Muscle layer of duodenum (tissue), 2 donors: ENCODE results near the gene CCDC93.

Experiments used
- H3K27ac ChIP-seq: one replicate; pipeline ENCODE4 v1.7.0; 2013; ENCODE audit warnings: mild to moderate bottlenecking, low read length
- H3K27me3 ChIP-seq: one replicate; pipeline ENCODE4 v1.7.0; 2013; ENCODE audit warnings: low read depth, mild to moderate bottlenecking, control low read depth, low read length
- H3K36me3 ChIP-seq, 2 donors: one replicate each; pipeline ENCODE4 v1.7.0; 2013; ENCODE audit warnings: low read length in 2 of 2, control low read depth in 1 of 2, mild to moderate bottlenecking in 1 of 2; ENCODE audit not compliant: insufficient read depth in 2 of 2, control insufficient read depth in 1 of 2
- H3K4me1 ChIP-seq, 2 donors: one replicate each; pipeline ENCODE4 v1.7.0; 2013; ENCODE audit warnings: low read length in 2 of 2, mild to moderate bottlenecking in 2 of 2, control low read depth in 1 of 2, moderate library complexity in 1 of 2; ENCODE audit not compliant: insufficient read depth in 2 of 2, control insufficient read depth in 1 of 2
- H3K4me3 ChIP-seq, 2 donors: one replicate each; pipeline ENCODE4 v1.7.0; 2013; ENCODE audit warnings: low read length in 2 of 2, low read depth in 1 of 2, mild to moderate bottlenecking in 1 of 2
- H3K9me3 ChIP-seq, 2 donors: one replicate each; pipeline ENCODE4 v1.7.0; 2013; ENCODE audit warnings: low read length in 2 of 2, control low read depth in 1 of 2, mild to moderate bottlenecking in 1 of 2; ENCODE audit not compliant: control insufficient read depth in 1 of 2
- donor health status: healthy.

Gene CCDC93

DNA sequence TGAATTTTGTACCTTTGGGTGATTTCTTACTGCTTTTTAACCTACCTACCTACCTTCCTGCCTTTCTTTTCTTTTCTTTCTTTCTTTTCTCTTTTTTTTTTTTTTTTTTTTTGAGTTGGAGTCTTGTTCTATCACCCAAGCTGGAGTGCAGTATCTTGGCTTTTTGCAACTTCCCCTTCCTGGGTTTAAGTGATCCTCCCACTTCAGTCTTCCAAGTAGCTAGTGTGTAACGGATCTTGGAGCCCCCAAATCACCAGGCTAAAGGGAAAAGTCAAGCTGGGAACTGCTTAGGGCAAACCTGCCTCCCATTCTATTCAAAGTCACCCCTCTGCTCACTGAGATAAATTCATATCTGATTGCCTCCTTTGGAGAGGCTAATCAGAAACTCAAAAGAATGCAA is 138.1 kb downstream of the CCDC93 start:
- no peak overlapping the region for H3K27ac ChIP-seq
- H3K9me3 ChIP-seq = no peaks in the 10 kb centered on the region
- H3K27me3 ChIP-seq = no peaks in the 10 kb centered on the region
- H3K4me1 ChIP-seq = no peaks in the 10 kb centered on the region
- H3K4me3 ChIP-seq = no peak overlapping the region
- H3K36me3 ChIP-seq = no peaks in the 10 kb centered on the region
